Endothelial cell of umbilical vein (primary cell): Measurements from ENCODE around the gene CUTA.

Experiments used
- CTCF ChIP-seq, 2 donors: IDR thresholded peaks; 1 replicate in 1 of 2; 2 replicates in 1 of 2; pipeline ENCODE4 v1.5.1; 2011; ENCODE audit warnings: low read length in 2 of 2, mild to moderate bottlenecking in 2 of 2, moderate library complexity in 2 of 2, control low read depth in 1 of 2, inconsistent platforms in 1 of 2, low read depth in 1 of 2; ENCODE audit not compliant: insufficient read depth in 1 of 2; ENCODE audit errors: extremely low read depth in 1 of 2
- EZH2 ChIP-seq: IDR thresholded peaks from 2 replicates; pipeline ENCODE4 v1.6.1; 2012; ENCODE audit warnings: borderline replicate concordance, low read depth, mild to moderate bottlenecking, moderate library complexity, low read length, inconsistent platforms; ENCODE audit not compliant: severe bottlenecking
- MAX ChIP-seq: IDR thresholded peaks from 2 replicates; pipeline ENCODE4 v1.6.1; 2011; ENCODE audit not compliant: insufficient read depth, insufficient read length

- TF ChIP-seq MAX (no peak), CTCF (IDR thresholded peaks at IDR 0.05; ENCODE audit: extremely low read depth in 1 of 2, insufficient read depth in 1 of 2, low read depth in 1 of 2, low read length in 2 of 2) (no peak), EZH2 (no peak)
These were observed 40.7 kb downstream of the CUTA start for GRCh38 chr6:33377171-33377570.
